Fibroblast of skin of right quadriceps (primary cell): ENCODE measurements around the gene ZNF883.
"Not testable (repeated sequence)": the region's sequence is repeated elsewhere in the genome, so short reads cannot be mapped to it uniquely, and the experiment has no call there.

Source experiments
- DNase-seq: peaks from one replicate; pipeline ENCODE4 v3.0.0-alpha.2; 2013

ZNF883 gene

DNA sequence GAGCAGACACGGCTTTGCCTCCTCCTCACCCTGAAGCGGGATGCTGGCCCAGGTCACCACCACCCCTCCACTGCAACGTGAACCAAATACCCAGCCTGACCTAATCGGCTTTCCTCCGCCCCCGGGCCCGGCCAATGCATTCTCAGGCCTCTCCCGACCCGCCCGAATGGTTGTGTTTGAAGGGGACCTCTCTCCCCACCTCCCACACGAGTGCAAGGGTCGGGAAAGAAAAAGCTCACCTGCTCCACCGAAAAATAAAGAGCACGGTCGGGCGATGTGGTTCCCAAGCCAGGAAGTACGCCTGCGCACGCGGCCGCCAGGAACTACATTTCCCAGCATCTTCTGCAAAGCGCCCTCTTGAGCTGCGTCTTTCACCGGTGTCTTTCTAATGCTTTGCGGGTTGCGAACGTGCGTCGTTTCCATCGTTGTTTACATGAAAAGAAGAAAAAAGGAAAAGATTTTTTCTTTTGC lies at the start of gene ZNF883:
TSS of gene ZNF883 (minus strand) at position 282 of the 471 bp plus-strand sequence.
- DNase-seq, result peak; percentile 51

DNA sequence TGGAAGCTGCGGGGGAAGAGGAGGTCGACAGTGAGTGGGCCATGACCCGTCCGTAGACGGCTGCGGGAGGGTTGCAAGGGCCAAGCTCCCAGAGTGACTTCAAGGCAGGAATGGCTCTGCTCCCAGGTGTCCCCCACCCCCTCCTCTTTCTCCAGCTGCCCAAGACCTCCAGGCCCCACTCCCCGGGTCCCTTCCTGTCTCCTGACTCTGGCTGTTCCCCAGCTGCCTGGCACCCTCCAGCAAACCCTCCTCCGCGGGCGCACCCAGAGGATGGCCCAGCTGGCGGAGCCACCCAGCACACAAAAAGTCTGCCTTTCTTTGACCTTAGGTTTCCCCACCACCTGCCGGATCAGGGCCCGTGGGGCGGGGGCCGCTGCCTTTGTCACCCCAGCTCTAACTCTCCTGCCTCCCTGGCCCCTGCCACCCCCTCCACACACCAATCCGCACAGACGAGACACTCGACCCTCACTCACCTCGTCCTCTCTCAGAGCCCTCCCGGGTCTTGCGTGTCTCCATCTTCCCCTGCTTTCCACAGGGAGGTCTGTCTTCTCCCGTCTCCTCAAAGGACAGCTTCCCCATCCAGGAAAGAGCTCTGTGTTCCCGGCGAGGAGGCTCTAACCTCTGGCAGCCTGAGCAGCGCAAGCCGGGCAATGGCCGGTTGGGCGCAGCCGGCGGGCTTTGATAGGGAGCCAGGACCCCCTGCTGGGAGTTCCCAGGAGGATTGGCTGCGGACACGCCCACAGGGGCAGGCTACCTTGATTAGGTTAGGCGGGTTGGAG lies 49.3 kb upstream of the ZNF883 start:
- DNase-seq, result peak; percentile 7

DNA sequence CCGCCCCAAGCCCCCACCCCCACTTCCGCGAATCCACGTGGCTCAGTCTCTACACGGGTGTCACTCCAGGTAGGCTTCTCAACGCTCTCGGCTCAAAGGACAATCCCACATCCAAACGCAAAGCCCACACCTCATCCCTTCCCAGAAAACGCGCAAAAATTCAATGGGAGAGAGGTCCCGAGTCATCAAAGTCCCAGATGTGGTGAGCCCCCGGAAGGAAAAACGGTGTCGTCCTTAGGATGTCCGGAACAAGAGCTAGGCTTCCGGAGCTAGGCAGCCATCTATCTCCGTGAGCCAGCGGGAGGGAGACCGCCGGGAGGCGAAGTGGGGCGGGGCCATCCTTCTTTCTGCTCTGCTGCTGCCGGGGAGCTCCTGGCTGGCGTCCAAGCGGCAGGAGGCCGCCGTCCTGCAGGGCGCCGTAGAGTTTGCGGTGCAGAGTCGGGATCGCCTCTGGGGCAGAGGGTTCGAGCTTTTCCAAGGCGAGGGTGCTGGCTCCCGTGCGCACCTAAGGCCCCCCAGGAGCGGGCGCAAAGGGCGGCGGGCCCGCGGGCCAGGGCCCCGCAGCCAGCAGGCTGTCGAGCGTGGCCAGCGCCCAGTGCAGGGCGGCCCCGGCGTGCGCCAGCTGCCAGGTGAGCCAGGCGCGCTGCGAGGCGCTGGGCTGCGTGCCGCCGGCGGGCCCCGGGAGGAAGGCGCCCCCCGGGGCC lies 47.7 kb upstream of the ZNF883 start:
- DNase-seq, result not testable (repeated sequence)

DNA sequence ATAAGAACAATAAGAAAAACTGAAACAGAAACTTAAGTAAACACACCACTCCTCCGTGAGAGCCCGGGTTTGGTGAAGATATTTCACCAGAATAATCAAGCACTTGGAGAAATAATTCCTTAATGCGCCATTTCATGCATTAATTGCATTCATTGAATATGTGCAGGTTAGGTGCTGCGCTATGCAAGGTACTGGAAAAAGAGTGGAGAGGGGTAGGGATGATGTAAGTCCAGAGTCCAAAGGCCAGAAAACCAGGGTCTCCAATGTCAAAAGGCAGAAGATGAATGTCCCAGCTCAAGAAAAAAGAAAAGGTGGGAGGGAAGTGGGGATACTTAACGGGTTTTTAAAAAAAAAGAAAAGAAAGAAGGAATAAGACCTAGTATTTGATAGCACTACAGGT lies 45.2 kb upstream of the ZNF883 start:
- DNase-seq, result no peak

DNA sequence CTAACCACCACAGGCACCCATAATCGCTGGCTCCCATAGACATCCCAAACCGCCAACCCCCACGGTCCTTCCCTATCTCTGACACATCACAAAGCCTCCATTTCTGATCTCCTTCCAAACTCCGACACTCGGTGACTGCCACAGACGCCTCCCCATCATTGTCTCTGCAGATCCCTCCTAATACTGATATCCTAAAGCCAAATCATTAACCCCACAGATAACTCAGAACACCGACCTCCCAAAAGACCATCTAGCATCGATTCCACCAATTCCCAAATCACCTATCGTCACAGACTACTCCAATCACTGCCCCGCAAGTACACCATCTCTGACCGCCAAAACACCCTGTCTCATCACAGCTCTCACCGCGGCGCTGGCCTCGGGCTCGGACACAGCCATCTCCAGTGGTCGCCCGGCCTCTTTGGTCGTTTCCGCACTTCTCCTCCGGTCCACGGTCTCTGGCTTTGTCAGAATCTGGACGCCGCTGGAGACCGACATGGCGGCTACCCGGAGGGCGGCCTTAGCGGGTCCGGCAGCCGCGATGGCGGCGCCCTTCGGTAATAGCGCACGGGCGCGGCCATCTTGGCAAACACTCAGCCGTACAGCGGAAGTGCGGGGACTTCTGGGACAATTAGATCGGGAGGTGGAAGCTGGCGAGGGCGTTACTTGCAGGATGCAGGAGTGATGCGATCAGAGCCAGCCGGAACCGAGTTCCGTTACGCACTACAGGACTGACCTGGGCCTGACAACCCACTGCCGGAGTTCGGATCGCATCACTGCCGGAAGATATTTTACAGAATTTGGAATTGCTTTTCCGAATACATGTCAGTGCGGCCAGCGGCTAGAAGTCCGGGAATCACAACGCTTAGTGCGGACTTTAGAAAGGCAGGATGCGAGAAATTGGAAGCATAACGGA lies 44.5 kb upstream of the ZNF883 start, which contains the start of gene ZFP37:
TSS of gene ZFP37 (minus strand) at position 534 of the 916 bp plus-strand sequence. CDS start at position 498, 36 bp downstream.
- peak; percentile 94 for DNase-seq

DNA sequence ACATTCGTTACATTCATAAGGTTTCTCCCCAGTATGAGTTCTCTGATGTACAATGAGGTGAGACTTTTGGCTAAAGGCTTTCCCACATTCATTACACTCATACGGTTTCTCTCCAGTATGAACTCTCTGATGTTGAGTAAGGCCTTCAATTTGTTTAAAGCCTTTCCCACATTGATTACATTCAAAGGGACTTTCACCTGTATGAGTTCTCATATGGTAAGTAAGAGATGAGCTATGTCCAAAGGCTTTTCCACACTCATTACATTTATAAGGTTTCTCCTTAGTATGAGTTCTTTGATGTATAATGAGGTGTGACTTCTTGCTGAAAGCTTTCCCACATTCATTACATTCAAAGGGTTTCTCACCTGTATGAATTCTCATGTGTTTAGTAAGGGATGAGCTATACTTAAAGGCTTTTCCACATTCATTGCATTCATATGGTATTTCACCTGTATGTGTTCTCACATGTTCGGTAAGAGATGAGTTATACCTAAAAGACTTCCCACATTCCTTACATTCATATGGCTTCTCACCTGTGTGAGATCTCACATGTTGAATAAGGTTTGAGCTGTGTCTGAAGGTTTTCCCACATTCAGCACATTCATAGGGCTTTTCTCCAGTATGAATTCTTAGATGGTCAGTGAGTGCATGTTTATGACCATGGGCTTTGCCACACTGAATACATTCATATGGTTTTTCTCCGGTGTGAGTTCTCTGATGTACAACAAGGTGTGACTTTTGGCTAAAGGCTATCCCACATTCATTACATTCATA lies 31.1 kb upstream of the ZNF883 start:
- peak; percentile 4 for DNase-seq

DNA sequence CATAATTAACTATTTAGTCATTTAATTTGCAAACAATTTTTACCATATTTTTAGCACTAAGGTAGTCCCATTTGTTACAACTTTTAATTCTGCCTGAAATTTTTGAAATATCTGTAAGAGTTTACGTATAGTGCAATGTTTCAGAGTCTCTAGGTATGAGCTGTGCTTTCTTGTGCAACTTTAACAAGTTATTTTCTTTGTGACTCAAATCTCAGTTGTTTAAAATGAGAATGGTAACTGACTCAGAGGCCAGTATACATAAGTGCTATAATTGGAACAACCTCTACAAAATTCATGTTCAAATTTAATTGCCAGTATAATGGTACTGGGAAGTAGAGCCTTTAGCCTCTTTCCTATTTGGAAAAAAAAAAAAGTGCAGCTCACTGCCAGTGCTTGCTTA lies 14.2 kb upstream of the ZNF883 start:
- no peak for DNase-seq

DNA sequence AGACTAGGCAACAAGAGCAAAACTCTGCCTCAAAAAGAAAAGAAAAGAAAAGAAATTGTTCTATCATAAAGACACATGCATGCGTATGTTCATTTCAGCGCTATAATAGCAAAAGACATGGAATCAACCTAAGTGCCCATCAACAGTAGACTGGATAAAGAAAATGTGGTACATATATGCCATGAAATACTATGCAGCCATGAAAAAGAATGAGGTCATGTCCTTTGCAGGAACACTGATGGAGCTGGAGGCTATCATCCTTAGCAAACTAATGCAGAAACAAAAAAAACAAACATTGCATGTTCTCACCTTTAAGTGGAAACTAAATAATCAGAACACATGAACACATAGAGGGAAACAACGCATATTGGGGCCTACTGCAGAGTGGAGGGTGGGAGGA lies 6.3 kb upstream of the ZNF883 start:
- no peak for DNase-seq

DNA sequence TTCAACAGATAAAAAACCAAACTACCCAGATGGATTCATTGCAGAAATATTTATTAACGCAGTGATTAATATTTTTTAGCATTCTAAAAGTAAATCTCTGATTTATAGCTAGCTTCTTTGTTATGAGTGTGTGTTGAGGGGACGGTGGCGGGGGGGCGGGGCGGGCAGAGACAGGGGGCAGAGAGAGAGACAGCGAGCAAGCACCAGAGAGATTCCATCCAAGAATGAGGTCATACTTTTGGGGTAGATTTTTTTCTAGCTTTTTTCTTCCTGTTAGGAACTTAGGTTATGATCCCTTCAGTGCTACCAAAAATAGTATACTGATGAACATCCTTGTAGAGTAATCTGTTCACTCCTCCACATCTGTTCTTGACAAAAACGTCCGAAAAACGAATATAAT lies 500 bp upstream of the ZNF883 start:
- DNase-seq, result no peak

DNA sequence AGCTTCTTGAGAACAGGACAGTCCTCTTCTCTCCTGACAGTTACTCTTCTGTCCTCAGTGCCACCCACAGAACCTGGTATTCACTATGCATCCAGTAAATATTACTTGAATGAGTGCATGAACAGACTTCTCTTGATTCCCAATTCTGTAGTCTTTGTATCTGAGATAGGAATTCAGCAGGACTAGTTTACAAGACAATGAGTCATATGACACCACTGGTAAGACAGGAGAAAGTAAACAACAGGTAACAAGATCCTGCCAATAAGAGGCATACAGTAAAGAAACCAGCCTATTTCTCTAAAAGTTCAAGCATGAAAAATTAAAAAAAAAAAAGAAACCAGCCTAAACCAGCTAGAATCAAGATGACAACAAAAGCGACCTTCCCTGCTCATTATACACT lies 6.2 kb downstream of the ZNF883 start:
- DNase-seq, result no peak

DNA sequence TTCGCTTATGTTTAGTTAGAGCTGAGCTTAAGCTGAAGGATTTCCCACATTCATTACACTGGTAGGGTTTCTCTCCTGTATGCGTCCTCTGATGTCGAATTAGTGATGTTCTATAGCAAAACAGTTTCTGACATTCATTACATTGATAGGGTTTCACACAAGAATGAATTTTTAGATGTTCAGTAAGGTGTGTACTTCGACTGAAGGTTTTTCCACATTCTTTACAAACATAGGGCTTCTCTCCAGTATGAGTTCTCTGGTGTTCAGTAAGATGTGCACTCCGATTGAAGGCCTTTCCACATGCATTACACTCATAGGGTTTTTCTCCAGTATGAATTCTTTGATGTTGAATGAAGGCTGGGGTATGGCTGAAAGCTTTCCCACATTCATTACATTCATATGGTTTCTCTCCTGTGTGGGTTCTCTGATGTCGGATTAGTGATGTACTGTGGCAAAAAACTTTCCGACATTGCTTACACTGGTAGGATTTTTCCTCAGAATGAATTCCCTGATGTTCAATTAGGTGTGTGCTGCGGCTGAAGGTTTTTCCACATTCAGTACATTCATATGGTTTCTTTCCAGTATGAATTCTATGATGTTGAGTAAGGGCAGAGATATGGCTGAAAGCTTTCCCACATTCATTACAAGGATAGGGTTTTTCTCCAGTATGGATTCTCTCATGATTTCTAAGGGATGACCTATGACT lies 14.6 kb downstream of the ZNF883 start:
- no peak for DNase-seq

DNA sequence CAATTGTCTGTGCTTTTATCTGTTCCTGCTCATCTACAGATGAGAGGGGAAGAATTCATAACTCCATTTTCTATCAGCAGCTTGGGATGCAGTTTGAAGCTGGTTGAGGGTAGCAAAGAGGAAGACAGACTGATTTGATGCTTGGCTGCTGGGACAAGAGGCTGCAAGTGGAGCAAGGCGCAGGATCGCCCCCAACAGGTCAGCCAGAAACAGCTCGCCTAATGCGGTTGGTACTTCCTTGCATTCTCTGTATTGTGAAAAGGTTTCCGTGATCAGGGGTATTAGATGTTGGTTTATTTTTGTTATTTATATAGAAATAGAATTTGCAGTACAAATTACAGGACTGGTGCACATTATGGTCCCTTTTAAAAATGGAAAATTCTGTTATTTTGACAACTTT lies 40.6 kb downstream of the ZNF883 start:
- no peak for DNase-seq

DNA sequence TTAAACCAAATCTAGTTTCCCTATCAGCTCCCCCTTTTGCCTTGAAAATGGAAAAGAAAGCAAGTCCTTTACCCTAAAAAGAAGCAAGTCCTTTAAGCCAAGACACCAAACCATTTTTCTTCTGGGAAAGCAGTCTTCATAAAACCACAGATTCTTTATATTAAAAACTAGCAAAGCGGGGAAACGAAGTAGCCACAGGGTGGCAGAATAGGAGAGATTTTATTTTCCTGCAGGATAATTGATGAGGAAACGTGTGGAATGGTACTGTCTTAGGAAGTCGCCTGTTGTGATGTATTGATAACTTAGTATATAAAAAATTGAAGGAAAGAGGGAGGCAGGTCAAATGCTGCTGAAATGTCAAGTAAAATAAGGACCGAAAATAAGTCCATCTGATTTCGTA lies 41.1 kb downstream of the ZNF883 start:
- no peak for DNase-seq

DNA sequence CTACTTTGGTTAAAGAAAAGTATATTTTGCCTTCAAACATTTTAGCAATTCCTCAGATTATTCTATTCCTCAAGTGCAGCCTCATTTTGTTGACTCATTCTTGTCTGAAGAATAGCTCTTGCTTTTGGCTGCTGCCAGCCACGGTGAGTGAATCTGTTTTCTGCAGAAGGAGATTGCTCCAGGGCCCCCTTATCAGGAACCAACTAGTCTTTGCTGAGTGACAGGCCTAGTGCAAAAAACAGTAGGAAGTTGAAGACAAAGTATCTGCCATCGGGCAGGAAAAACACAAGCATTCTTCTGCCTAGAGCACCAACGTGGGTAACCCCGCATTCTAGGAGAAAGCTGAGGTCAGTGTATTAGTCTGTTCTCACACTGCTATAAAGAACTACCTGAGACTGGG lies 42.3 kb downstream of the ZNF883 start:
- no peak for DNase-seq

DNA sequence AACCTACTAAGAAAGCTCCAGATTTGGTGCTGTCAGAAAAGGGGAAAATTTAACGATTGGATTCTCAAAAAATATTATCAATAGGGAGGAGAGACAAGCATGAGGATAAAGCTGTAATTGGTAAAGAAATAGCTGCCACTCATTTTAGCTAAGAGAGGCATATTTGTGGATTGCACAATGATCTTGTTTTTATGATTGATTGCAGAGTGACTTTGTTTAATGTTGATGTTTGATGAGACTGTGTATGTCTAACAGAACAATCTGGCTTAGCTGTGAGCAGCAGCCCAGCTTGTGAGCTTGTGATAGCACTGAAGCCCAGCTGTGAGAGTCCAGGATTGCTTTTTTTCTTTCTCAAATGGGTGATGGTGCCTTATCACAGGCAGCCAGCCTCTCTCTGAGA lies 56.4 kb downstream of the ZNF883 start:
- DNase-seq, result no peak

DNA sequence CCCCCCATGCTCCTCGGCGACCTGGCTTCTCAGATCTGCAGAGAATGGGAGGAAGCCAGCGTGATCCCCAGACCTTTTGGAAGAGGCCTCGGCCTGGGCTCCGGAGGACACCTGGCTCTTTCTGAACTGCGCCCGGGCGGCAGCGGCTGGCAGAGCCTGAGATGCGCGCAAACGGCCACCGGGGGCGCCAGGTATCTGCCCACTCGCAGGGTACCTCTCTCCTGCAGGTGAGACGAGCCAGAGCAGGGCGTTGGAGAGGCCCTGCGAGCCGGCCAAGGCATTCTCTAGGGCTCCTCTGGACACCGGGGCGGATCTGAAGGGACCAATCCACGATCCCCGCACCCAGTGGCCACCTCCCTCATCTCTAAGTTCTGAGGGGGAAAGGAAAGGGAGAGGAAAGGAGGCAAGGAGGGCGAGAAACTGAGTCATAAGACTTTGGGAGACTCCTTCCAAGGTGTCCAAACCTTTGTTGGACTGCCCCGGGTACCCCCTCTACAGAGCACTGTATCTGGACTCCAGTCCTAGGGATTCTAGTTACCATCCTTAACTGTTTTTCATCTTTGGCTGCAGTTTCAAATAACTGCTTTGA lies 66.3 kb downstream of the ZNF883 start:
- no peak for DNase-seq

DNA sequence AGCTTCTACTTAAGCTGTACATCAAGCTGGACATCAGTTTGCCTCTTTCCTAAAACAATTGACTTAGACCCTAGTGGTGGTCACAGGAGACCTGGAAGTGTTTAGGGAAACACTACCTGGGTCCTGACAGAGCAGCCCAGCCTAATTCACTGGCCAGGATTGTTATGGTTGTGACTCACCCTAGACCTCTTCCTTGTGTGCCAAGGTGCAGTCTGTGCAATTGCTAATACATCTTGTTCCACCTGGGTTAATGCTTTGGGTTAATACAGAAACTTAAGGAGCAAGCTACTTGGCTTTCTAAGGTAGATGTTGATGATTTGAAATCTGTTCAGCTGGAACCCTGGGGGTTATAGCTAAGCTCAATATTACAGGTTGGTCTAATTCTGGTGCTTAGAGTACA lies 72.6 kb downstream of the ZNF883 start:
- DNase-seq, result no peak

DNA sequence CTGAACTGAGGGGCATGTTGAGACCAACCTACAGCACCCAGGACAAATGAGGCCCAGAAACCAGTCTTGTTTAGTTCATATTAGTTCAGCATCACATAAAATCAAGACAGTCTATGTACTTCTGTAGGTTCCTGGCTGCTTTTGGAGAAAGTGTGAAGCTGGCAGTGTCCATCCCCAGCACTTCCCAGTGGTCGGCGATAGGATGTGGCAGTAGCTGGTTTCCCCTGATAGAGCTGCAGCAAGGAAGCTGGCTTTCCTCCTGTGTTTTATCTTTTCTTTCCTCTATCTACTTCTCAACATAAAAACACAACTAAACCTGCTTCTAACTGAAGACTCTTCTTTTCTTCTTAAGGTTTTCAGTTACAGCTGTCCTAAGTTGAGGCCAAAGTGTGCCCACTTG lies 78.3 kb downstream of the ZNF883 start:
- DNase-seq, result no peak

DNA sequence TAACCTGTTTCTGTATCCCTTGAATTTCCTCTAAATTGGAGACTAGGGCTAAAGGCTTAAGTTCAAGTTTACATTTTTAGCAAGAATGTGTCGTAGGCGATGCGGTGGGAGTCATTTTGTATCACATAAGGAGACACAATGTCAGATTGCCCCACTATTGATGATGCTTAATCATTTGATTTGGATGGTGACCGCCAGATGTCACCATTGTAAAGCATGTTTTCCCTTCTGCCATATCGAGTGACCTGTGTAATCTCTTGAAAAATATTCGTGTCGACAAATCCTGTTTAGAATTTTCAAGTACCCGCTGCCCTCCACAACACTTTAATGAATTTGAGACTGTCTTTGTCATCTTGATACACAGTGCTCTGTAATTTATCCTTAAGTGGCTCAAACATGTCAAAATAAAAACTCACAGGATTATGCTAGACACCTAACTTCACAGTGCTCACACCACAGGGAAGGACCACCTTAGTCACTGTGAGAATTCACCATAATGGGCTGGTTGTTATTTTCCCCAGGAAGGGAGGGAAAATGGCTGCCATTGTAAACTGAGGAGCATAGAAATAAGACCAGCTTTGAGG lies 86.8 kb downstream of the ZNF883 start:
- peak; percentile 14 for DNase-seq

DNA sequence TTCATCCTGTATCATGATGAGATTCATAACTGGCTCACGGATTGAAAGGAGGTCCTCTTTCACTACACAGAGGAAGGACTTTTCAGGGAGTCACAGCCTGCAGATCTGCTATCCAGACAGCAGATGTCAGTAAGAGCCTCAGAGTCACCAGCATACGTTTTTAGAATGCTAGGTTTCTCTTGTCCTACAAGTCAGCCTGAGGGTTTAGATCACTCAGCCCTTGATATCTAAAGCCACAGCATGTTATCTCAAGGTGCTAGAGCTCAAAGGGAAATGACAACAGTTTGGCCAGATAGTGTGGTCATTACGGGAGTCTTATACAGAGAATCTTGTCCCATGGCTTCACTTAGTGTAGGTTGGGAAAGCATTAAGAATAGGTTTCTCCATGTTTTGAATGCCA lies 90.4 kb downstream of the ZNF883 start:
- DNase-seq, result peak; percentile 13

DNA sequence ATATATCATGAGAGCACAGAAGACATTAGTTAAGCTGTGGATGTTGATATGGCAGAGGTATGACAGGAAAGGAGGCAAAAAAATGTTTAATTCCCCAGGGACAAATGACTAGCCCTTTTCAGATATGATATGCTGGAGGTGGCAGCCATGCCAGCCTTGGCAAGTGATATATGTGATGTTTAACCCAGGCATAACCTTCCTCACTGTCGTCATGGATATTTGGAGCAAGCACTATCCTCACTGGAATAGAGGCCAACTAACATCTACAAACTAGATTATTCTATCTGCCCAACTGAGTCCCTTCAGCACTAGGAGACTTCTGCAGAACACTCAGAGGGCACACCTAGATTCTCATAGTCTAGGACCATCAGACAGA lies 94.0 kb downstream of the ZNF883 start:
- no peak for DNase-seq
